Lower lobe of right lung (tissue), 2 donors: Measurements from ENCODE around the gene ZFR. TPM values are rescaled to one million over a fixed set of nuclear protein-coding genes. Genes with fewer than 3 reads are reported as not detected.
"Not testable (repeated sequence)": the region's sequence is repeated elsewhere in the genome, so short reads cannot be mapped to it uniquely, and the experiment has no call there.

Experiments
- ATAC-seq, 2 donors: fragments of 200-7000 bp; cut with Tn5 transposase; one replicate each; pipeline ENCODE4 v1.9.1; 2020 to 2022; ENCODE audit warnings: mild to moderate bottlenecking in 2 of 2, moderate library complexity in 2 of 2
- DNase-seq: peaks from one replicate; pipeline ENCODE4 v3.0.0-alpha.2; 2020
- H3K27ac ChIP-seq: fragments of 200-600 bp; one replicate; pipeline ENCODE4 v1.8.0; 2022
- H3K27me3 ChIP-seq: fragments of 200-600 bp; one replicate; pipeline ENCODE4 v1.8.0; 2022; ENCODE audit warnings: low read depth
- H3K36me3 ChIP-seq: fragments of 200-600 bp; one replicate; pipeline ENCODE4 v1.8.0; 2022; ENCODE audit warnings: mild to moderate bottlenecking
- H3K4me1 ChIP-seq: fragments of 200-600 bp; one replicate; pipeline ENCODE4 v1.8.0; 2022
- H3K4me3 ChIP-seq: fragments of 200-600 bp; one replicate; pipeline ENCODE4 v1.8.0; 2022; ENCODE audit warnings: mild to moderate bottlenecking
- H3K9me3 ChIP-seq: fragments of 200-600 bp; one replicate; pipeline ENCODE4 v1.8.0; 2022
- intact Hi-C: fragments of 100-400 bp; cut with DNase I; formaldehyde crosslinking; loops from one replicate; pipeline ENCODE4 v1.11.0; 2022
- total RNA-seq: library from RNA; stranded (reverse); fragmentation: NEBNext Ultra II Directional; extraction: Animal tissue kit (Norgen Biotek cat#: 25700); gene quantifications from one replicate; pipeline ENCODE4 v1.2.1, GENCODE V29; 2021
- TF ChIP-seq, protein P1 (sequence below): fragments of 200-600 bp; IDR thresholded peaks from one replicate; pipeline ENCODE4 v1.8.0; 2022; ENCODE audit warnings: antibody characterized with exemption, mild to moderate bottlenecking
- donor health status: DM: no; HTN: yes; CAD: no; lungs with severe emphysema.

The ZFR gene
- total RNA-seq, 1 donor from 2014 or later = 53.8 TPM

DNA sequence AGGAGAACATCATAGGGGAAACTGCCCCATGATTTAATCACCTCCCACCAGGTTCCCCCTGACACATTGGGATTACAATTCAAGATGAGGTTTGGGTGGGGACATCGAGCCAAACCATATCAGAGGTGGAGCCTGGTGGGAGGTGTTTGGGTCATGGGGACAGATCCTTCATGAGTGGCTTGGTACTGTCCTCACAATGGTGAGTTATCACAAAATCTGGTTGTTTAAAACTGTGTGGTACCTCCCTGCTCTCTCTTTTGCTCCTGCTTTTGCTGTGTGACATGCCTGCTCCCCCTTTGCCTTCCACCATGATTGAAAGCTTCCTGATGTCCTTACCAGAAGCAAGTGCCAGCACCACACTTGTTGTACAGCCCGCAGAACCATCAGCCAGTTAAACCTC lies 16.2 kb upstream of the ZFR start:
- Histone ChIP-seq H3K4me3 (no peak overlapping the region), H3K9me3 (no peaks in the 10 kb centered on the region), H3K4me1 (no peaks in the 10 kb centered on the region), H3K36me3 (no peaks in the 10 kb centered on the region), H3K27ac (no peak overlapping the region), H3K27me3 (no peaks in the 10 kb centered on the region)
- no peak for DNase-seq
- TF ChIP-seq, protein P1, sequence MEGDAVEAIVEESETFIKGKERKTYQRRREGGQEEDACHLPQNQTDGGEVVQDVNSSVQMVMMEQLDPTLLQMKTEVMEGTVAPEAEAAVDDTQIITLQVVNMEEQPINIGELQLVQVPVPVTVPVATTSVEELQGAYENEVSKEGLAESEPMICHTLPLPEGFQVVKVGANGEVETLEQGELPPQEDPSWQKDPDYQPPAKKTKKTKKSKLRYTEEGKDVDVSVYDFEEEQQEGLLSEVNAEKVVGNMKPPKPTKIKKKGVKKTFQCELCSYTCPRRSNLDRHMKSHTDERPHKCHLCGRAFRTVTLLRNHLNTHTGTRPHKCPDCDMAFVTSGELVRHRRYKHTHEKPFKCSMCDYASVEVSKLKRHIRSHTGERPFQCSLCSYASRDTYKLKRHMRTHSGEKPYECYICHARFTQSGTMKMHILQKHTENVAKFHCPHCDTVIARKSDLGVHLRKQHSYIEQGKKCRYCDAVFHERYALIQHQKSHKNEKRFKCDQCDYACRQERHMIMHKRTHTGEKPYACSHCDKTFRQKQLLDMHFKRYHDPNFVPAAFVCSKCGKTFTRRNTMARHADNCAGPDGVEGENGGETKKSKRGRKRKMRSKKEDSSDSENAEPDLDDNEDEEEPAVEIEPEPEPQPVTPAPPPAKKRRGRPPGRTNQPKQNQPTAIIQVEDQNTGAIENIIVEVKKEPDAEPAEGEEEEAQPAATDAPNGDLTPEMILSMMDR = no peak
- no peak for ATAC-seq
- intact Hi-C loops = no loop called here

DNA sequence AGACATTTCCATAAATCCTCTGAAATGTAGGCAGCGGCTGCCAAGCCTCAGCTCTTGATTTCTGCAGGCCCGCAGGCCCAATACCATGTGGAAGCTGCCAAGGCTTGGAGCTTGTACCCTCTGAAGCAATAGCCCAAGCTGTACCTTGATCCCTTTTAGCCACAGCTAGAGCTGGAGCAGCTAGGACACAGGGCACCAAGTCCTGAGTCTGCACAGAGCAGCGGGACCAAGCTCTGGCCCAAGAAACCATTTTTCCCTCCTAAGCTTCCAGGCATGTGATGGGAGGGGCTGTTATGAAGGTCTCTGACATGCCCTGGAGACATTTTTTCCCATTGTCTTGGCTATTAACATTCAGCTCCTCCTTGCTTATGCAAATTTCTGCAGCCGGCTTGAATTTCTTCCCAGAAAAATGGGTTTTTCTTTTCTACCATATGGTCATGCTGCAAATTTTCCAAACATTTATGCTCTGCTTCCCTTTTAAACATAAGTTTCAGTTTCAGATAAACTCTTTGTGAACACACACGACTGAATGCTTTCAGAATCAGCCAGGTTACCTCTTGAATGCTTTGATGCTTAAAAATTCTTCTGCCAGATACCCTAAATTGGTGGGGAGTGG lies 14.4 kb upstream of the ZFR start:
- TF ChIP-seq, protein P1 = no peak
- DNase-seq (no peak), ATAC-seq (no peak)
- H3K27me3 ChIP-seq = no peaks in the 10 kb centered on the region
- H3K27ac ChIP-seq = no peak overlapping the region
- H3K36me3 ChIP-seq = no peaks in the 10 kb centered on the region
- H3K4me3 ChIP-seq = no peak overlapping the region
- intact Hi-C loops = no loop called here
- no peaks in the 10 kb centered on the region for H3K4me1 ChIP-seq
- H3K9me3 ChIP-seq = no peaks in the 10 kb centered on the region

DNA sequence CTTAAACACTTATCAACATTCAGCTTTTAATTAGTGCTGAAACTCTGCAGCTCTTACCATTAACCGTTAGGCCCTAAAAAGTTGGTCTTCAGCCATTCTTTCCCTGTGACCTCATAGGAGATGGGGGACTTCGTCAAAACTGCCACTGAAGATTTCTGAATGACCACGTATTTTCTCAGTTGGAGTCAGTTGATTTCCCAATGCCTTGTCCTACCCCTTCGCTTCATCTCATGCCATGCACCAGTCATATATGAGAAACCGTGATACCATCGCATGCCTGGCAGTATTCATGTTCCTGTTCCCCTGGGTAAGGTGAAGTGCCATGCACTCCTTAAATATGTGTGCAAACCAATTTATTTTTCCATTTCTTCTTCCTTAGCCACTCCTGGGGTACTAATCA lies 10.8 kb upstream of the ZFR start:
- intact Hi-C loops = no loop called here
- Histone ChIP-seq H3K27ac (no peak overlapping the region), H3K27me3 (no peaks in the 10 kb centered on the region), H3K9me3 (no peaks in the 10 kb centered on the region), H3K4me3 (no peak overlapping the region), H3K4me1 (no peaks in the 10 kb centered on the region), H3K36me3 (no peaks in the 10 kb centered on the region)
- DNase-seq = no peak
- no peak for ATAC-seq
- TF ChIP-seq, protein P1 = no peak

DNA sequence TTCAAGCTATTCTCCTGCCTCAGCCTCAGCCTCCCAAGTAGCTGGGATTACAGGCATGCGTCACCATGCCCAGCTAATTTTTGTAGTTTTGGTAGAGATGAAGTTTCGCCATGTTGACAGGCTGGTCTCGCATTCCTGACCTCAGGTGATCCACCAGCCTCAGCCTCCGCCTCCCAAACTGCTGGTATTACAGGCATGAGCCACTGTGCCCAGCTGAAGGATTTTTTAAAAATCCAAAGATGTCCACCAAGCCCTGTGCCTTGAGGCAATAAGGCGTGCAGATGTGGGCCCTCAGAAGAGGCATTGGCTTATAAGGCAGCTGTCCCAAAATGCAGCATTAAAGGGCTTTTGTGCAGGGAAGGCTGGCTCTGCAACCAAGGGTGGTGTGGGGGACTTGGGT lies 10.3 kb upstream of the ZFR start:
- ATAC-seq = no peak
- H3K4me3 ChIP-seq = no peak overlapping the region
- H3K27ac ChIP-seq = no peak overlapping the region
- TF ChIP-seq, protein P1 = no peak
- H3K27me3 ChIP-seq = no peaks in the 10 kb centered on the region
- H3K9me3 ChIP-seq = no peaks in the 10 kb centered on the region
- no peaks in the 10 kb centered on the region for H3K36me3 ChIP-seq
- intact Hi-C loops = no loop called here
- no peak for DNase-seq
- no peaks in the 10 kb centered on the region for H3K4me1 ChIP-seq

DNA sequence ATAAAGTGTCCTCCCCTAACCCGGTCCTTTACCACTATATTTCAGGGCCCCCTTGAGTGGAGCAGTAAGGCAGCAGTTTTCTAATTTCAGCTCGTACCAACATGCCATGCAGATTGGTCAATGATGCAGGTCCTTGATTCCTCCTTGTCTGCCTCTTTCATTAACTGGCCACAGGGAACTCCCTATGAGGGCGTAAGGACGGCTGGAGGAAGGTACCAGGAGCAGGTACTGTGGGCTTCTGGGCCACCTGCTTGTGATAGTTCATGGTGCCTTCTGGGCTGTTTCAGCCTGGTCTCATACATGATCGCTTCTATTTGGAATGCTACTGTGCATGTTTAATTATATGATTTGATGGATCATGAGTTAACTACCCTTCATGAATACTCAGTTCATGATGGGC lies 9.4 kb upstream of the ZFR start:
- TF ChIP-seq, protein P1 = no peak
- Histone ChIP-seq H3K4me3 (no peak overlapping the region), H3K27ac (no peak overlapping the region), H3K9me3 (no peaks in the 10 kb centered on the region), H3K27me3 (no peaks in the 10 kb centered on the region), H3K4me1 (no peaks in the 10 kb centered on the region), H3K36me3 (no peaks in the 10 kb centered on the region)
- DNase-seq = no peak
- intact Hi-C loops = no loop called here
- ATAC-seq = no peak

DNA sequence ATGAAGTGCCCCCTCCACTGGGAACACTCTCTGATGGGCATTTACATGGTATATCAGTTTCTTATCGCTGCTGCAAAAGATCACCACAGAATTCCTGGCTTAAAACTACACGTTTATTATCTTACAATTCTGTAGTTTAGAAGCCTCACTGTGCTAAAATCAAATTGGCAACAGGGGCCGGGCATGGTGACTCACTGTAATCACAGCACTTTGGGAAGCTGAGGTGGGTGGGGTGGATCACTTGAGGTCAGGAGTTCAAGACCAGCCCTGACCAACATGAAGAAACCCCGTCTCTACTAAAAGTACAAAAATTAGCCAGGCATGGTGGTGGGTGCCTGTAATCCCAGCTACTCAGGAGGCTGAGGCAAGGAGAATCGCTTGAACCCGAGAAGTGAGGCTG lies 7.8 kb upstream of the ZFR start:
- intact Hi-C loops, H3K9me3 ChIP-seq, H3K4me1 ChIP-seq, H3K27me3 ChIP-seq, H3K27ac ChIP-seq, H3K4me3 ChIP-seq, H3K36me3 ChIP-seq, ATAC-seq, DNase-seq: not testable (repeated sequence)
